Measurements from ENCODE around the gene MOGAT1.
A peak's percentile ranks its signal among the peaks of the same experiment; 100 is the strongest.
"Not testable (repeated sequence)": the region's sequence is repeated elsewhere in the genome, so short reads cannot be mapped to it uniquely, and the experiment has no call there.

The MOGAT1 gene

GRCh38 chr2:222711315-222711940, 40.0 kb downstream of the MOGAT1 start:
- DNase-seq: no peak

GRCh38 chr2:222713002-222713401, 41.5 kb downstream of the MOGAT1 start:
- DNase-seq: no peak

DNA sequence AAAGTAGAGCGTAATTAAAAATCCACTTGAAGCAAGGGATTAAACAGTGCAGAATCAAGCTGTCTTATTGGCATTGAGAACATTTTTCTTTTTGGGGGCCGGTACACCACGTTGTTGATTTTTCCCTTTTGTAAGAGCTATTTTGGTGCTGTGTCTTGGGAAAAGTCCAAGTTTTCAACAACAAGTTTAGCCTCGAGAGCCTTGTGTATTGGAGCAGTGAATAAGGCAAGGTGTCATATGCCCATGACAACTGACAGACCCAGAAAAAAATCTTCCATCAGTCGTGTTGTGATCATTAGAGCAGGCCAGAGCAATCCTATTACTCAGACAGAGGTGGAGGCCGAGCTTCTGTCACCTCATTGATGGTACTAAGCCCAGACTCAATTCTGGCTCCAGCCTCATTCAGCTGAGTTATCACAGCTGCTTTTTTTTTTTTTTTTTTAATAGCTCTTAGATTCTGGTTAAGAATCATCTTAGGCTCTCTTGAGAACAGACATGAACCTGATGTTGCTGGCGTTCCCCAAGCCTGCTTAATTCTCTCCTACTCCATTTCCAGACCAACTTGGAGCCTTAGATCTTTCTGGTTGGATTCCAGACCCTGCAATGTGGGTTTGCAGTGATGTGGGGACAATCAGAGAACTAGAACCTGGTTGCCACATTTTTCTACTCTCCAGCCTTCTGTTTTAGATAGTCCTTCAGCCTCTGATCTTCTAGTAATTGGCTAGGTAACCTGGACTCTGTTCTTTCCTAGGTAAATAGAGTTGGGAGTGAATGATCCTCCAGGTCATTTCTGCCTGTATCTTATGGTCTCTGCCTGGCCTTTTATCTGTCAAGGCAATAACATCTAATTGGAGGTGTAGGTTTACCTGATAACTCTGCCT, 43.1 kb downstream of the MOGAT1 start:
- no peak for DNase-seq

DNA sequence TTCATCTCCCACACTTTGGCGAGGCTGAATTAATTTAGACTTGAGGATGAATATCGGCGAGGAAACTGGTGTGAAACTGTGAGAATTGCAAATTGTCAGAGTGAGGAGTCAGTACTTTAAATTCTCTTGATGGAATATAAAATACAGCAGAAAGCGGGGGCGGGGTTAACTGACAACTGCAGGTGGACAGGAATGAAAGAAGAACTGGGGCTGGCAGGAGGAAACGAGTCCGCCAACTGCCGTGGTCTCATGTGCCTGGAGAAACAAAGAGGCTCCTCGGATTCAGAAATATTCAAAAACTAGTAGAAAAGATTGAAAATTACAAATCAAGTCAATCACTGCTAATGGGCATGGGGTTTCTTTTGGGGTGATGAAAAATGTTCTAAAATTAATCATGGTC, 44.3 kb downstream of the MOGAT1 start:
- no peak for DNase-seq

GRCh38 chr2:222719787-222720186, 48.3 kb downstream of the MOGAT1 start:
- not testable (repeated sequence) for DNase-seq

DNA sequence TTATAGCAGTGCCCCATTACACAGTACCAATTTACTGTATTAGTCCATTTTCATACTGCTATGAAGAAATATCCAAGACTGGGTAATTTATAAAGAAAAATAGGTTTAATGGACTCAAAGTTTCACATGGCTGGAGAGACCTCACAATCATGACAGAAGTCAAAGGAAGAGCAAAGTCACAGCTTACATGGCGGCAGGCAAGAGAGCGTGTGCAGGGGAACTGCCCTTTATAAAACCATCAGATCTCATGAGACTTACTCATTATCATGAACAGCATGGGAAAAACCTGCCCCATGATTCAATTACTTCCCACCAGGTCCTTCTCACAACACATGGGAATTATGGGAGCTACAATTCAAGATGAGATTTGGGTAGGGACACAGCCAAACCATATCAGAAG, 50.1 kb downstream of the MOGAT1 start:
- DNase-seq: not testable (repeated sequence)

DNA sequence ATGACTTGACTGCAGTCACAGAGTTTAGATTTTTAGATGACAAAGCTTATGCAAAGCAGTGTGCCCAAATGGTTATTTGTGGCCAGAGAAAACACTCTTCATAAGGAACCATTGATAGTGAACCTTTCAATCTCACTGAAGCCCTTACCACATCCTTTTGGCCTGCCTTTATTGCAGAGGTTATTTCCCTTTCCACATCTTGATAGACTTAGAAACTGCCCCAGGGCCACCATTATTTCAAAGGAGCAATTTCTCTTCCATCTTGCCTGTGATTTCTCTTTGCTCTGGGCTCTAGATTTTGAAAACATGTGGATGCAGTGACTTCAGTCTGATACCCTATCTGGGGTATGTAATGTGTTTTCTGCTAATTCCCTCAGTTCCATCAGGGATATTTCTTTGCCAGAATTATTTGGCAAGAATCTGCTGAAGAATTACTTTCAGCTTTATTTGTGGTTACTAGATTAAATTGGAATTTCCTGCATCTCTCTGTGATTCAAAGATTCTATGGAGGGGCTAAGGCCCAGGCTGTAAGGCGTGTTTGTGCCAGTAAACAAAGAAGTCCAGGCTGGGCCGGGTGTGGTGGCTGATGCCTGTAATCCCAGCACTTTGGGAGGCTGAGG, 51.0 kb downstream of the MOGAT1 start:
- no peak for DNase-seq

GRCh38 chr2:222724208-222724607, 52.8 kb downstream of the MOGAT1 start:
- no peak for DNase-seq

DNA sequence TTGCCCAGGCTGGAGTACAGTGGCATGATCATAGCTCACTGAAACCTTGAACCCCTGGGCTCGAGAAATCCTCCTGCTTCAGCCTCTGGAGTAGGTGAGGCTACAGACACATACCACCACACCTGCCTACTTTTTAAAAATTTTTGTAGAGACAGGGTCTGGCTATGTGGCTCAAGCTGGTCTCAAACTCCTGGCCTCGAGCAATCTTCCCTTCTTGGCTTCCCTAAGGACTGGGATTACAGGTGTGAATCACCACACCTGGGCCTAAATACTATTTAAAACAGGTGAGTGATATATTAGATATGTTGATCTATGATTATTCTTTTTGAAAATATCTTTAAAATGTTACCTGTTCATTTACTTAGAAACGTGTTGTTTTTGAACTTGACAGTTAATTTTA, 57.2 kb downstream of the MOGAT1 start:
- DNase-seq: no peak

DNA sequence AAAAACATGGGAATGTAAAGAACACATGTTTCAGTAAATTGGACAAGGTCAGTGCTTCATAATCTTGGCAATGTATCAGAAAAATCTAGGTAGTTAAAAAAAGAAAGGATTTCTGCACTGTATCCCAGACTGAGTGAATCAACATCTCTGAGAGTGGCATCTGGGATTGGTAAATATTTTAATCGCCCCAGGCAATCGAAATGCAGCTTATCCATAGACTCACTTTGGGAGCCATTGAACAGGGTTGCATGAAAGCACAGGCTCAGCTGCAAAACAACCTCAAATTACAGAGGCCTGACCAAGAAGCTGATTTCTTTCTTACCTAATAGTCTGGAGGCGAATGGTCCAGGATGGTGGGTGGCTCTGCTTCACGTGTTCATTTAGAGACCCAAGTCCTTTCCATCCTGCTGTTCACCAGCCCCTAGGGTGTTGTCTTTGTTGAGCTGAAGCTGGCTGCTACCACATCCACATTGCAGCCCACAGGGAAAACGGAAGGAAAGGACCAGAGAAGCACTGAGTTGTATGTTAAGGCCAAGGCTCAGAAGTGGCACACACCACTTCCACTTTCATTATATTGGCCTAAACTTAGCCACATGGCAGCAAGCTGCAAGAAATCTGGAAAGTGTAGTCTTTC, 59.0 kb downstream of the MOGAT1 start:
- no peak for DNase-seq

- no peak for DNase-seq
Observed at GRCh38 chr2:222731201-222731621, 59.8 kb downstream of the MOGAT1 start.

- DNase-seq: no peak
Observed at GRCh38 chr2:222732489-222733178, 61.2 kb downstream of the MOGAT1 start.

DNA sequence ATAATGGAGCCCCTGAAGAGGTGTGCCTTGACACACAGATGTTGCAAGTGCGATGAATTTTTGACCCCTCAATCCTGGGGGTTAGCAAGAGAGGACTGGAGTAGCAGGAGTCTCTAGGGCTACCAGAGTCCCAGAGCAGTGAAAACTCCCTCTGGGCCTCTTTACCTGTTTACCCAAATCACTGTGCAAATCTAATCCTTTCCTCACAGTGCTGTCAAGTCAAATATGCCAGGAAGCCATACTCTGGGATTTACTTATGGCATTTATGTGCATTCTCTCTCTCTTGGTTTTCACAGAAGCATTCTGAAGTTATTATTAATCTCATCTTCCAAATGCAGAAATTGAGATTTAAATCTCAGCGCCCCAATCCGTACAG, 62.0 kb downstream of the MOGAT1 start:
- no peak for DNase-seq

DNA sequence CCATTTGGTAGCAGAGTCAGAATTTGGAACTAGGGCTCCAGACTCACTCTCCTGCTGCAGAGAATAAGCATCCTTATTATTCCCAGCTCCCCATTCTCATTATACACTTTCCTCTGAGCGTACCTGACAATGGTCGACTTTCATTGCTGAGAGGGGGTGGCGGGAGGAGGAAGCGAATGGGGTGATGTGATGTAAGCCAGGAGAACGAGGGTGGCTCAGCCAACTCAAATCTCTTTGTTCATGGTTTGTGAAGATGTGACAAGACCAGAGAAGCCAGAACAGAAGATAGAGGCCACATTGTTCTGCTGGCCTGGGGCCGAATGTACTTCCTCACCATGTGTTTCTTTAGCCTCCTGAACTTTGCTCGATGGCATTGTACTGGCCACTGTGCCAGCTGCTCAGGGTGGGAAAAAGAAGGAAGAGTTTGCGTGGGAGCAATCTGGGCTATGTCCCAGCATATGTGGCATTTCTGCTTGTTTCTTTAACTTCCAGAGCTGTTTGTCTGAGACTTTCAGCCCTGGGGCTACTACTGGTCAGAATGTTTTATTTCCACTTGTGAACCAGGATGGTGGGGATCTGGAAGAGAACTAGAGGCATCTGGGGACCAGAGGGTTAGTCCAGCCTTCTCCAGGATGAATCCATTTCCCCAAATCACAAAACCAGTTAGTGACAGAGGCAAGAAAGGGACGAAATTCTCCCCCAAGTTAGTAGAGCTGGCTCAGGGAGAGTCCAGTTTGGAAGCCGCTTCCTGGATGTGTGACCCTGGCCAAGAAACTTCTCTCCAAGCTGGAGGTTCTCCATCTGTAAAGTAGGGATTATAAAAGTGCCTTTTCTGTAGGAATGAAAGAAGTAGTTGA, 62.6 kb downstream of the MOGAT1 start:
- DNase-seq: no peak

- DNase-seq: no peak
Observed at GRCh38 chr2:222734703-222735014, 63.2 kb downstream of the MOGAT1 start.

DNA sequence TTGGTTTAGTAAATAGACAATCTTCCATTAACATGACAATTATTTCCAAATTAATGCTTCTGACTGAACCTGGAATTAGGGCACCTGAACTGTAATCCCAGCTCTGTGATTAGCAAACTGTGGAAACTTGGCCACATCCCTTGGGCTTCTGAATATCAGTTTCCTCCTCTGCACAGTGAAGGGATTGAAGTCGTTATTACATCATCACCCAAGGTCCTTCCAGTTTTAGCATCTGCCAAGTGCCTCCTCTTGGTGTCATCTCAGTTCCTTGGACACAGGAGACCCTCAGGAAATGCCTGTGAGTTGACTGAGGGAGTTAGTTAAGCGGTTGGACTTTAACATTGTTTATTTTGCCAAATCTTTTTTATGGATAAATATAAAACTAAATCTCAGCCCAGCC, 64.8 kb downstream of the MOGAT1 start:
- no peak for DNase-seq

GRCh38 chr2:222736924-222737323, 65.5 kb downstream of the MOGAT1 start:
- DNase-seq: no peak

DNA sequence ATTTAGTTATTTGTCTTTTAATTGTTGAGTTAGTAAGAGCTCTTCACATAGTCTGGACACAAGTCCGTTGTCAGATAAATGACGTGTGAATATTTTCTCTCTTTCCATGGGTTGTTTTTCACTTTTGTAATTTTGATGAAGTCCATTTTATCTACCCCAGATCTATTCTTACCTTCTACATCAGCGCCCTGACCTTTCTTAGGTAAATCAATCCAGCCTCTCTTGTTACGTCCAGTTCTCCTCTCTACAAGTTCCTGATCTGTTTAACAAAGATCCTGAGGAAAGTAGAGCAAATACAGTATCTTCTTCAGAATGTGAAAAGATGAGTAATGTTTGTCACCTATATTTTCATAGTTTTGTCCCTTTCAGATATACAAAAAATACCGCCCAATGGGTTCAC, 66.9 kb downstream of the MOGAT1 start:
- no peak for DNase-seq

DNA sequence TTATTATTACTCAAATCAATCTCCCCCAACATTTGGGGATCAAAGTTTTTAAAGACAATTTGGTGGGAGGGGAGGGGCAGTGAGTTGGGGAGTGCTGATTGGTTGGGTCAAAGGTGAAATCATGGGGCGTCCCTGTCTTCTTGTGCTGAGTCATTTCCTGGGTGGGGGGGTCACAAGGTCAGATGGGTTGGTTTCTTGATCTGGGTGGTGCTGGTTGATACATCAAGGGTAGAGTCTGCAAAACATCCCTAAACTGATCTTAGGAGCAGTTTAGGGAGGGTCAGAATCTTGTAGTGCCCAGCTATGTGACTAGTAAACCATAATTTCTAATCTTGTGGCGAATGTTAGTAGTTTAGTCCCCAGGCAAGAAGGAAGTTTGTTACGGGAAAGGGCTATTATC, 67.4 kb downstream of the MOGAT1 start:
- no peak for DNase-seq

DNA sequence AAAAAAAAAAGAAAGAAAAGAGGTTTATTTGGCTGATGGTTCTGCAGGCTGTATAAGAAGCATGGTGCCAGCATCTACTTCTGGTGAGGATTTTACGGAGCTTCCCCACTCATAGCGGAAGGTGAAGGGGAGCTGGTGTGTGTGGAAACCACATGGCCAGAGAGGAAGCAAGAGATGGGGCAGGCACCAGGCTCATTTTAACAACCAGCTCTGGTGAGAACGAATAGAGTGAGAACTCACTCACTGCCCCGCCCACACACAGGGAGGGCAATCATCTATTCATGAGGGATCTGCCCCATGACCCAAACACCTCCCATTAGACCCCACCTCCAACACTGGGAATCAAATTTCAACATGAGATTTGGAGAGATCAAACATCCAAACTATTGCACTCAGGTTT, 68.5 kb downstream of the MOGAT1 start:
- DNase-seq: no peak

GRCh38 chr2:222743251-222743812, 71.9 kb downstream of the MOGAT1 start:
- peak; percentile 37 to 77 for DNase-seq

Measured in SHP77 (cell line).